ENCODE results near the gene SPARC.

SPARC gene

DNA sequence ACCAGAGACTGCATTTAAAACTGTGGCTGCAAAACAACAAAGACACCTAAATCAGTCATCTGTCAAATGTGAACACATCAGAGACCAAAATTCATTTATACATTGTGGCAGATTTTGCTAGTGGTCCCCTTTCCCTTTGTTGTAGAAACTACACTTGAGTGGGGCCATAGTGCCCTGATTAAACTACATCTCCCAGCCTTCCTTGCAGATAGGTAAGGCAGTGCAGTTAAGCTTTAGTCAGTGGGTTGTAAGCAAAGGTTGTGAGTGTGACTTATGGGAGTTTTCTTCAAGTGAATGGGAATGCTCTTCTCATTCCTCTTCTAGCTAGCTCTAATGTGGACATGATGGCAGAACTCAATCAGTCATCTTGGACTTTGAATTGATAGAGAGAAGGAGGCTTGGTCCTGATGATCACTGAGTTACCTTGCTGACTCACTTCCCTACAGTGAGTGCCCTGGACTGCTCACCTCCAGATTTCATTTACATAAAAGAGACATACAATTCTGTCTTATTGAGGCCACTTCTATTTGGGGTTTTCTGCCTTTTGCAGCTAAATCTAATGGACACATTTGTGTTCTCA lies 35.2 kb upstream of the SPARC start:
- Histone ChIP-seq H3K14ac (ENCODE audit: low read length in 2 of 2) (no peak overlapping the region), H3K27me3 (ENCODE audit: control insufficient read depth in 1 of 2, insufficient read depth in 1 of 2, low read length in 2 of 2) (no peaks in the 10 kb centered on the region), H4K91ac (ENCODE audit: low read length) (no peak overlapping the region), H3K23ac (ENCODE audit: low read length in 2 of 2) (no peak overlapping the region), H3K18ac (ENCODE audit: low read depth in 1 of 2, low read length in 2 of 2) (peak overlapping the region in 1 of 2 experiments; percentile 42), H2BK15ac (ENCODE audit: low read depth, poor library complexity, severe bottlenecking) (no peak overlapping the region), H3K79me1 (replicated peaks; ENCODE audit: low read length, poor library complexity, severe bottlenecking) (no peaks in the 10 kb centered on the region), H4K8ac (ENCODE audit: low read length) (no peak overlapping the region), H3K27ac (ENCODE audit: low read length, poor library complexity, severe bottlenecking) (no peak overlapping the region), H3K4me3 (ENCODE audit: insufficient read depth in 1 of 2, low read depth in 1 of 2, low read length in 2 of 2) (no peak overlapping the region), H2BK12ac (ENCODE audit: low read length in 2 of 2) (no peak overlapping the region), H3K36me3 (ENCODE audit: control insufficient read depth in 1 of 2, insufficient read depth in 2 of 2, low read depth in 1 of 2, low read length in 2 of 2) (no peaks in the 10 kb centered on the region), H2BK5ac (ENCODE audit: low read depth, low read length, poor library complexity, severe bottlenecking) (no peak overlapping the region), H2AFZ (ENCODE audit: low read depth, low read length) (no peak overlapping the region), H3K4me1 (ENCODE audit: control insufficient read depth, insufficient read depth, low read depth, low read length) (no peaks in the 10 kb centered on the region), H3K4me2 (ENCODE audit: low read length, poor library complexity, severe bottlenecking) (no peak overlapping the region), H3K9ac (ENCODE audit: low read length) (no peak overlapping the region), H3K4ac (ENCODE audit: low read depth in 1 of 2, low read length in 2 of 2) (peak overlapping the region in 1 of 2 experiments; percentile 19), H3K9me3 (ENCODE audit: control insufficient read depth, low read length) (no peaks in the 10 kb centered on the region), H2AK5ac (ENCODE audit: low read length, severe bottlenecking) (no peak overlapping the region), H2BK120ac (ENCODE audit: low read depth, low read length) (no peak overlapping the region)
- DNase-seq = no peak

- H2BK12ac ChIP-seq (ENCODE audit: low read length in 2 of 2) = peak overlapping the region in 1 of 2 experiments; percentile 30
- peak overlapping the region in 1 of 2 experiments; percentile 59 for H3K4ac ChIP-seq (ENCODE audit: low read depth in 1 of 2, low read length in 2 of 2)
- H2AK5ac ChIP-seq (ENCODE audit: low read length, severe bottlenecking) = no peak overlapping the region
- H2BK5ac ChIP-seq (ENCODE audit: low read depth, low read length, poor library complexity, severe bottlenecking) = no peak overlapping the region
- no peaks in the 10 kb centered on the region for H3K4me1 ChIP-seq (ENCODE audit: control insufficient read depth, insufficient read depth, low read depth, low read length)
- WGBS = 79% methylated on average over 3 of the region's 3 CpGs
- H3K9me3 ChIP-seq (ENCODE audit: control insufficient read depth, low read length) = no peaks in the 10 kb centered on the region
- H3K14ac ChIP-seq (ENCODE audit: low read length in 2 of 2) = no peak overlapping the region
- no peak overlapping the region for H3K9ac ChIP-seq (ENCODE audit: low read length)
- H2BK15ac ChIP-seq (ENCODE audit: low read depth, poor library complexity, severe bottlenecking) = peak overlapping the region; percentile 83
- H3K27me3 ChIP-seq (ENCODE audit: control insufficient read depth in 1 of 2, insufficient read depth in 1 of 2, low read length in 2 of 2) = no peaks in the 10 kb centered on the region
- H4K8ac ChIP-seq (ENCODE audit: low read length) = no peak overlapping the region
- H2BK120ac ChIP-seq (ENCODE audit: low read depth, low read length) = no peak overlapping the region
- H4K91ac ChIP-seq (ENCODE audit: low read length) = no peak overlapping the region
- H3K4me3 ChIP-seq (ENCODE audit: insufficient read depth in 1 of 2, low read depth in 1 of 2, low read length in 2 of 2) = no peak overlapping the region
- H3K36me3 ChIP-seq (ENCODE audit: control insufficient read depth in 1 of 2, insufficient read depth in 2 of 2, low read depth in 1 of 2, low read length in 2 of 2) = no peaks in the 10 kb centered on the region
- H2AFZ ChIP-seq (ENCODE audit: low read depth, low read length) = no peak overlapping the region
- no peaks in the 10 kb centered on the region for H3K79me1 ChIP-seq (replicated peaks; ENCODE audit: low read length, poor library complexity, severe bottlenecking)
- no peak overlapping the region for H3K18ac ChIP-seq (ENCODE audit: low read depth in 1 of 2, low read length in 2 of 2)
- no peak overlapping the region for H3K4me2 ChIP-seq (ENCODE audit: low read length, poor library complexity, severe bottlenecking)
- peak; percentile 42 for DNase-seq
- H3K23ac ChIP-seq (ENCODE audit: low read length in 2 of 2) = no peak overlapping the region
- H3K27ac ChIP-seq (ENCODE audit: low read length, poor library complexity, severe bottlenecking) = no peak overlapping the region
Measured at GRCh38 chr5:151721087-151721646, 34.5 kb upstream of the SPARC start.

DNA sequence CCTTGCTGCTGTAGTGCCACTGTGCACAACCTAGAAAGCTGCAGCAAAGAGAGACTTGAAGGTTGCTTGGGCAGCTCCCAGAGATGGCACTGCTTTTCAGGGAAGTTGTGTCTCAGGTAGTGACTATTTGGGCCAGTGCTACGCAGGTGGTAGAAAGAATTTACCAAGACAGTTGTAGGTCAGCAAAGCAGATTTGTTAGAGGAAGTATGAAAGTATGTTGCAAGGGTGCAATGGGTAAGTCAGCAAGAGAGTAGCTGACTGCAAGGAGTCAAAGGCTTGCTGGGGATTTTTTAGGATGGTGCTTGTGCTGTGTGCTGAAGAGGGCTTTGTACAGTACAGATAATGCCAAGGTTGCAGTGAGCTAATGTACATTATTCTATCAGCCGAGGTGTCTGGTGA lies 33.5 kb upstream of the SPARC start:
- Histone ChIP-seq H3K36me3 (ENCODE audit: control insufficient read depth in 1 of 2, insufficient read depth in 2 of 2, low read depth in 1 of 2, low read length in 2 of 2) (no peaks in the 10 kb centered on the region), H3K4me3 (ENCODE audit: insufficient read depth in 1 of 2, low read depth in 1 of 2, low read length in 2 of 2) (no peak overlapping the region), H3K4me2 (ENCODE audit: low read length, poor library complexity, severe bottlenecking) (no peak overlapping the region), H2BK120ac (ENCODE audit: low read depth, low read length) (no peak overlapping the region), H2BK15ac (ENCODE audit: low read depth, poor library complexity, severe bottlenecking) (no peak overlapping the region), H3K4me1 (ENCODE audit: control insufficient read depth, insufficient read depth, low read depth, low read length) (no peaks in the 10 kb centered on the region), H3K9ac (ENCODE audit: low read length) (peak overlapping the region; percentile 36), H2AFZ (ENCODE audit: low read depth, low read length) (no peak overlapping the region), H3K23ac (ENCODE audit: low read length in 2 of 2) (no peak overlapping the region), H3K18ac (ENCODE audit: low read depth in 1 of 2, low read length in 2 of 2) (no peak overlapping the region), H3K27me3 (ENCODE audit: control insufficient read depth in 1 of 2, insufficient read depth in 1 of 2, low read length in 2 of 2) (no peaks in the 10 kb centered on the region), H4K91ac (ENCODE audit: low read length) (no peak overlapping the region), H4K8ac (ENCODE audit: low read length) (no peak overlapping the region), H3K14ac (ENCODE audit: low read length in 2 of 2) (no peak overlapping the region), H3K4ac (ENCODE audit: low read depth in 1 of 2, low read length in 2 of 2) (no peak overlapping the region), H3K79me1 (replicated peaks; ENCODE audit: low read length, poor library complexity, severe bottlenecking) (no peaks in the 10 kb centered on the region), H2BK5ac (ENCODE audit: low read depth, low read length, poor library complexity, severe bottlenecking) (no peak overlapping the region), H2AK5ac (ENCODE audit: low read length, severe bottlenecking) (no peak overlapping the region), H3K27ac (ENCODE audit: low read length, poor library complexity, severe bottlenecking) (no peak overlapping the region), H2BK12ac (ENCODE audit: low read length in 2 of 2) (no peak overlapping the region), H3K9me3 (ENCODE audit: control insufficient read depth, low read length) (no peaks in the 10 kb centered on the region)
- DNase-seq = no peak
- whole genome bisulfite sequencing = 93% methylated on average over 2 of the region's 2 CpGs

DNA sequence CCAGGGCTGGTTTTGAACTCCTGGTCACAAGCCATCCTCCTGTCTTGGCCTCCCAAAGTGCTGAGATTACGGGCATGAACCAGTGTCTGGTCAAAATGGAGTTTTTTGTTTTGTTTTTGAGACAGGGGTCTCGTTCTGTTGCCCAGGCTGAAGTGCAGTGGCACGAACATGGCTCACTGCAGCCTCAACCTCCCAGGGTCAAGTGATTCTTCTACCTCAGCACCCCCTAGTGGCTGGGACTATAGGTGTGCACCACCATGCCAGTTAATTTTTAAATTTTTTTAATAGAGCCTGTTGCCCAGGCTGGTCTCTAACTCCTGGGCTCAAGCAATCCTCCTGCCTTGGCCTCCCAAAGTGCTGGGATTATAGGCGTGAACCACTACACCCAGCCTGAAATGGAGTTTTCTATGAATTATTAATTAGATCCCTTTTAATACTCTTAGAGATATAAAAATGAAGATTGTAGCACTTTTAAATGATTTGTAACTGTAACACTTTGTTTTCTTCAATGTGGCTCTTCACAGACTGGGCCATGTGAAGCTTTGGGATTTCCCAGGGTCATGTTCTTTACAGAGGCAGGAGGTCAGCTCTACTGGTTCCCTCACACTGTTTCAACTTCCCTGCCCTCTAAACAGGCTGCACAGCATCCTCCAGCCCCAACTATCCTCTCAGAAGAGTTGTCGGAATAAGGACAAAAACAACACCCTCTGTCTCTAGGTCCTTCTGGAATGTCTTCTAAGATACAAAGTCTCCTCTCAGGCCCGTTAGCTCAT lies 32.7 kb upstream of the SPARC start:
- Histone ChIP-seq H2BK12ac (ENCODE audit: low read length in 2 of 2) (no peak overlapping the region), H3K4me3 (ENCODE audit: insufficient read depth in 1 of 2, low read depth in 1 of 2, low read length in 2 of 2) (no peak overlapping the region)
- 78% methylated on average over 5 of the region's 6 CpGs for WGBS

More for the DNA sequence above, 32.7 kb upstream of the SPARC start:
- no peak overlapping the region for H2AFZ ChIP-seq (ENCODE audit: low read depth, low read length)
- no peak overlapping the region for H3K27ac ChIP-seq (ENCODE audit: low read length, poor library complexity, severe bottlenecking)
- no peak for DNase-seq
- H2BK15ac ChIP-seq (ENCODE audit: low read depth, poor library complexity, severe bottlenecking) = no peak overlapping the region
- no peak overlapping the region for H2AK5ac ChIP-seq (ENCODE audit: low read length, severe bottlenecking)
- no peak overlapping the region for H3K4ac ChIP-seq (ENCODE audit: low read depth in 1 of 2, low read length in 2 of 2)
- H3K36me3 ChIP-seq (ENCODE audit: control insufficient read depth in 1 of 2, insufficient read depth in 2 of 2, low read depth in 1 of 2, low read length in 2 of 2) = no peaks in the 10 kb centered on the region
- peak overlapping the region; percentile 47 for H4K8ac ChIP-seq (ENCODE audit: low read length)
- H3K9ac ChIP-seq (ENCODE audit: low read length) = peak overlapping the region; percentile 64
- H3K23ac ChIP-seq (ENCODE audit: low read length in 2 of 2) = no peak overlapping the region
- no peak overlapping the region for H2BK5ac ChIP-seq (ENCODE audit: low read depth, low read length, poor library complexity, severe bottlenecking)
- H3K4me2 ChIP-seq (ENCODE audit: low read length, poor library complexity, severe bottlenecking) = no peak overlapping the region
- peak overlapping the region in 1 of 2 experiments; percentile 29 for H3K18ac ChIP-seq (ENCODE audit: low read depth in 1 of 2, low read length in 2 of 2)
- H3K4me1 ChIP-seq (ENCODE audit: control insufficient read depth, insufficient read depth, low read depth, low read length) = no peaks in the 10 kb centered on the region
- no peak overlapping the region for H4K91ac ChIP-seq (ENCODE audit: low read length)
- no peaks in the 10 kb centered on the region for H3K79me1 ChIP-seq (replicated peaks; ENCODE audit: low read length, poor library complexity, severe bottlenecking)
- H2BK120ac ChIP-seq (ENCODE audit: low read depth, low read length) = no peak overlapping the region
- H3K27me3 ChIP-seq (ENCODE audit: control insufficient read depth in 1 of 2, insufficient read depth in 1 of 2, low read length in 2 of 2) = no peaks in the 10 kb centered on the region
- H3K14ac ChIP-seq (ENCODE audit: low read length in 2 of 2) = no peak overlapping the region
- no peaks in the 10 kb centered on the region for H3K9me3 ChIP-seq (ENCODE audit: control insufficient read depth, low read length)

All from mesenchymal stem cell (in vitro differentiated cells and primary cell).